Fibroblast of skin of left quadriceps (primary cell): ENCODE results near the gene C17orf113.
A peak's percentile ranks its signal among the peaks of the same experiment; 100 is the strongest.
"Not testable (repeated sequence)": the region's sequence is repeated elsewhere in the genome, so short reads cannot be mapped to it uniquely, and the experiment has no call there.

Source experiments
- DNase-seq, 2 experiments: peaks; one replicate each; pipeline ENCODE4 v3.0.0-alpha.2; 2013; ENCODE audit warnings: low read depth in 2 of 2

Gene C17orf113

GRCh38 chr17:42042598-42043319 lies 7.6 kb downstream of the C17orf113 start:
- DNase-seq = no peak

- no peak for DNase-seq
These were observed 8.8 kb downstream of the C17orf113 start for GRCh38 chr17:42041619-42042018.

GRCh38 chr17:42040818-42041217 lies 9.6 kb downstream of the C17orf113 start:
- DNase-seq = no peak

- no peak for DNase-seq
These were observed 10.3 kb downstream of the C17orf113 start for GRCh38 chr17:42039794-42040763.

- DNase-seq = no peak
These were observed 12.0 kb downstream of the C17orf113 start for GRCh38 chr17:42038221-42038973.

GRCh38 chr17:42034059-42034458 lies 16.3 kb downstream of the C17orf113 start:
- no peak for DNase-seq

GRCh38 chr17:42031584-42031983 lies 18.8 kb downstream of the C17orf113 start:
- DNase-seq = no peak

GRCh38 chr17:42028791-42029127 lies 21.6 kb downstream of the C17orf113 start:
- DNase-seq = no peak

GRCh38 chr17:42027961-42028790 lies 22.2 kb downstream of the C17orf113 start:
- no peak for DNase-seq

- no peak for DNase-seq
These were observed 22.9 kb downstream of the C17orf113 start for GRCh38 chr17:42027590-42027889.

GRCh38 chr17:42026857-42027589 lies 23.4 kb downstream of the C17orf113 start:
- DNase-seq = no peak

- DNase-seq = no peak
These were observed 24.5 kb downstream of the C17orf113 start for GRCh38 chr17:42025936-42026335.

- DNase-seq = no peak
These were observed 25.2 kb downstream of the C17orf113 start for GRCh38 chr17:42025191-42025579.

- DNase-seq = no peak
These were observed 26.7 kb downstream of the C17orf113 start for GRCh38 chr17:42023524-42024349.

GRCh38 chr17:42020845-42021244 lies 29.6 kb downstream of the C17orf113 start:
- DNase-seq = not testable (repeated sequence)

- peak; percentile 70 to 73 for DNase-seq
These were observed 30.6 kb downstream of the C17orf113 start, which contains the start of gene NKIRAS2 for GRCh38 chr17:42019509-42020404. NKIRAS2 (plus strand) TSS chr17:42020090; CDS start chr17:42021578, 1,488 bp downstream.

GRCh38 chr17:42018988-42019387 lies 31.4 kb downstream of the C17orf113 start:
- no peak for DNase-seq

- no peak for DNase-seq
These were observed 32.1 kb downstream of the C17orf113 start for GRCh38 chr17:42018339-42018738.

- no peak for DNase-seq
These were observed 32.6 kb downstream of the C17orf113 start for GRCh38 chr17:42017866-42018200.
